HG03097 (cell line): ENCODE measurements around the gene LSM7.
"Not testable (repeated sequence)": the region's sequence is repeated elsewhere in the genome, so short reads cannot be mapped to it uniquely, and the experiment has no call there.

ENCODE experiments used
- ATAC-seq: cut with Tn5 transposase; IDR thresholded peaks from one replicate; pipeline ENCODE4 v1.9.1; 2021; ENCODE audit not compliant: unreplicated experiment, low FRiP score

Gene LSM7

DNA sequence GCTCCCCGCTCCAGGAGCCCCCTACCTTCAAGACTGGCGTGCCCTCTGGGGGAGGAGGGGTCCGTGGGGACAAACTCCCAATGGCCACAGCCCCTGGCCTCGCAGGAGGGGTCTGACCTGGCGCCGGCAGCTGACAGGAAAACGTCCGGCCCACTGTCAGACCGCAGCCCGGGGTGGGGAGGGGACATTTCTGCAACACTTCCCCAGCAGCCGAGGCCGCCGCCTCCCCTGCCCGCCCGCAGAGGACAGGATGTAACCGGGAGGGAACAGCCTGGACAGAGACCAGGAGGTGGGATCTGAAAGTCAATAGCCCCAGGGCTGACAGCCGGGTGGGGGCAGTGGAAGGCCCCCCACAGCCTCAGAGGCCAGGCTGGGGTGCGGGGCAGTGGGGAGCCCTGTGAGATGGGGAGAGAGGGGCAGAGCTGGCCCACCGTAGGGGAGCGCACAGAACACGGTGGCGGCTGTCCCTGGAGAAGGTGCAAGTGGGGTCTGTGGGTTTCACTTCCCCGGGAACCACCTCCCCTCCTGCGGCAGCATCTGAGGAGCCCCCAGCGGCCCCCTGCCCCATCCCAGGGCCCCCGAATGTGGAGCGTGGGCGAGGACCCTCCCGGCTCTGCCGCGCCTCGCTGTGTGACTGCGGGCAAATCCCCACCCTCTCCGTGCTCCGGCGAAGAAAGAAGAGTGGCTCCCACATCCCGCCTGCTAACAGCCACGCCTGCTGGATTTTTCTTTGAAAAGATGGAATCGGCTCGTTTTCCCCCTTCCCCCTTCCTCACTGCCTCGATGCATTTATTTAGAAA lies 46.1 kb downstream of the LSM7 start, which contains the start of gene PEAK3:
PEAK3 (minus strand) TSS at position 114 of the 800 bp plus-strand sequence. CDS start 1,244 bp downstream, outside the sequence.
- ATAC-seq, result no peak

DNA sequence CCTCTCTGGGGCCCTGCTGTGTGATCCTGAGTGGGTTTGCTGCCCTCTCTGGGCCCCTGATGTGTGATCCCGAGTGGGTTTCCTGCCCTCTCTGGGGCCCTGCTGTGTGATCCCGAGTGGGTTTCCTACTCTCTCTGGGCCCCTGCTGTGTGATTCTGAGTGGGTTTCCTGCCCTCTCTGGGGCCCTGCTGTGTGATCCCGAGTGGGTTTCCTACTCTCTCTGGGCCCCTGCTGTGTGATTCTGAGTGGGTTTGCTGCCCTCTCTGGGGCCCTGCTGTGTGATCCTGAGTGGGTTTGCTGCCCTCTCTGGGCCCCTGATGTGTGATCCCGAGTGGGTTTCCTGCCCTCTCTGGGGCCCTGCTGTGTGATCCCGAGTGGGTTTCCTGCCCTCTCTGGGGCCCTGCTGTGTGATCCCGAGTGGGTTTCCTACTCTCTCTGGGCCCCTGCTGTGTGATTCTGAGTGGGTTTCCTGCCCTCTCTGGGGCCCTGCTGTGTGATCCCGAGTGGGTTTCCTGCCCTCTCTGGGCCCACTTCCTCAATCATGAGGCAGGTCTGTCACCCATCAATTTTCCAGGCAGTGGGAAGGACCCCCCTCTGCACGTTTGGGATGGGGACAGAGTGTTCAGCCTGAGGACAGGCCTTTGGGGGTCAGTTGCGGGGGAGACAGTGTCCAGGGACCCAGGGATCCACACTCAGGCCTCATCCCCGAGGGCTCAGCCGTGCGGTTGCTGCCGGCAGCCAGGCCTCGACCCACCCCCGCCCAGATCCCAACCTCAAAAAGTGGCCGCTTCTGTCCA lies 46.9 kb downstream of the LSM7 start:
- not testable (repeated sequence) for ATAC-seq

DNA sequence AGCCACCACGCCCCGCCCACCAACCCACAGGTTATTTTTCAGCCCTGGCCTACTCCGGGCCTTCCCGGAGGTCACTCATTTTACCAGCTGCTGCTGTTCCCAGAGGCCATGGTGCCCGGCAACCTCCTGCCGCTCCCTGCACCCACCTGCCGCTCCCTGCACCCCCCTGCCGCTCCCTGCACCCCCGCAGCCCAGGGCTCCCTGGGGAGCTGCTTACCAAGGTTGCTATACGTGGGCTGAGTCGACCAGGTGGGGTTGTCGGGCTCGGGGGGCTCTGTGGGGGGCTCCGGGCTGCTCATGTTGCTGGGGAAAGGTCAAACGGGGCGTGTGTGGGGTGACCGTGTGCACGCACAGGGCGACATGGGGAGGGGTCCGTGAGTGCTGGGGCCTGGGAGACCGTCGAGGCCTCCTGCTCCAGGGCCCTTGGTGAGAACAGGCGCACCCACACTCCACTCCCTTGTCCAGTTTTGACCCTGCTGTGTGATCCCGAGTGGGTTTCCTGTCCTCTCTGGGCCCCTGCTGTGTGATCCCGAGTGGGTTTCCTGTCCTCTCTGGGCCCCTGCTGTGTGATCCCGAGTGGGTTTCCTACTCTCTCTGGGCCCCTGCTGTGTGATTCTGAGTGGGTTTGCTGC lies 47.6 kb downstream of the LSM7 start:
- ATAC-seq, result no peak

GRCh38 chr19:2278459-2279158 lies 49.8 kb downstream of the LSM7 start:
- ATAC-seq, result no peak

- no peak for ATAC-seq
Observed at GRCh38 chr19:2277138-2277537, 51.2 kb downstream of the LSM7 start.

DNA sequence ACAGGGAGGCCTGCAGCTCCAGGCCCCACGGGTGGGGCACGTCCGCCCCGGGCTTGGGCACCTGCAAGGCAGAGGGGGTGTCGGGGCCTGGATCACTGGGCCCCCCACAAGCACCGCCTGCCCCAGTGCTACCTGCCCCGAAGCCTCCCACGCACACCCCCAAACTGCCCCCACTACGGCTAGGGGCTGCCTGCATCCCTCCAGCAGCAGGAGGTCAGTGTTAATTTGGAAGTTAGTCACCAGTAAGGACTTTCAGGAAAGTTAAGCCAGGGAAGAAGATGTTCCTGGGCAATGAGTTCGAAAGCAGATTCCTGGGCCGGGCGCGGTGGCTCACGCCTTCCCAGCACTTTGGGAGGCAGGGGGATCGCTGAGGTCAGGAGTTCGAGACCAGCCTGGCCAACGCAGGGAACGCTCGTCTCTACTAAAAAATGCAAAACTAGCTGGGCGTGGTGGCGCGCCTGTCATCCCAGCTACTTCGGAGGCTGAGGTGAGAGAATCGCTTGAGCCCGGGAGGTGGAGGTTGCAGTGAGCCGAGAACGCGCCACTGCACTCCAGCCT lies 51.9 kb downstream of the LSM7 start:
- no peak for ATAC-seq

GRCh38 chr19:2275588-2276428 lies 52.6 kb downstream of the LSM7 start:
- ATAC-seq, result no peak

DNA sequence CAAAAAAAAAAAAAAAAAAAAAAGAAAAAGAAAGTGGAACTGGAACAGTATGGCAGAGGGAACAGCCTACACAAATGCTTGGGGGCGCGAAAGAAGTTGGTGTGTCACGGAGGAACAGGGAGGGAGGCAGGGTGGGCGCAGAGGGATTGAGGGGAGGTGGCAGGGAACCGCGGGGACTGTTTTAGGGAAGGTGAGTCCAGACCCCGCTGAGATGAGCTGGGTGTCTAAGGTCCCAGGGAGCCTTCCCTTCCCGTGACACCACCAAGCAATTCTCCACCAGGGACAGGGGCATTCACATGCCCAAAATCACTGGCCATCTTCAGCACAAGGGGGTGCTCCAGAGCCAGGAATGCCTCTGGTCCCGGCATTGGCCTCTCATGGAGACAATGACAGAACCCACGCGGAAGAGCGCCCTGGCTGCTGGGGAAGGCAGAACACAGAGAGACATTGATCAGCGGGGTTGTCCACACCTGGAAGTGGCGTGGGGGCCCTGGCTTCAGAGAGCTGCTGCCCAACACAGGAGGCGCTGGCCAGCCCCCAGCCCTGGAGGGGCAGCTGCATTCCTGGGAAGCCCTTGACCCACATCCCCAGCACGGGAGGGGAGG lies 53.4 kb downstream of the LSM7 start:
- no peak for ATAC-seq

DNA sequence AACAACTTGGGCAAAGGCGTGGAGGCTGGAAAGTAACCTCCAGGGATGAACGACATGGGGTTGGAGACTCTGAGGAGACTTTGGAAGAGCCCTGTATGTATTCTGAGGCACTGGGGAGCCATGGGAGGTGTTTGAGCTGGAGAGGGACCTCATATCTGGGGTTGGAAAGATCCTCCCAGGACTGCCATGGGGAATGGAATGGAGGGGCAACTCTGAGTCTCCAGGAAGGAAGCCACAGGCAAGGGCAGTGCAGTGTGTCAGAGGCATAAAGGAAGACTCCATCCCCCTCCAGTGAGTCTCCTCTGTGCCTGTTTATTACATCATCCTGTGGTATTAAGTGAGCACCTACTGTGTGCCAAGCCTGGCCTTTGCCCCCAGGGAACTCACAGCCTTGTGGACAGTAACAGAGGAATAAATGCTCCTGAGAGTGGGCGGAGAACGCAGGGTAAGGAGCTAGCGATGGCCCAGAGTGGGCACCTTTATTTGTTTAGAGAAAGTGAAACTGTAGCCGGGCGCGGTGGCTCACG lies 54.1 kb downstream of the LSM7 start:
- ATAC-seq, result no peak

DNA sequence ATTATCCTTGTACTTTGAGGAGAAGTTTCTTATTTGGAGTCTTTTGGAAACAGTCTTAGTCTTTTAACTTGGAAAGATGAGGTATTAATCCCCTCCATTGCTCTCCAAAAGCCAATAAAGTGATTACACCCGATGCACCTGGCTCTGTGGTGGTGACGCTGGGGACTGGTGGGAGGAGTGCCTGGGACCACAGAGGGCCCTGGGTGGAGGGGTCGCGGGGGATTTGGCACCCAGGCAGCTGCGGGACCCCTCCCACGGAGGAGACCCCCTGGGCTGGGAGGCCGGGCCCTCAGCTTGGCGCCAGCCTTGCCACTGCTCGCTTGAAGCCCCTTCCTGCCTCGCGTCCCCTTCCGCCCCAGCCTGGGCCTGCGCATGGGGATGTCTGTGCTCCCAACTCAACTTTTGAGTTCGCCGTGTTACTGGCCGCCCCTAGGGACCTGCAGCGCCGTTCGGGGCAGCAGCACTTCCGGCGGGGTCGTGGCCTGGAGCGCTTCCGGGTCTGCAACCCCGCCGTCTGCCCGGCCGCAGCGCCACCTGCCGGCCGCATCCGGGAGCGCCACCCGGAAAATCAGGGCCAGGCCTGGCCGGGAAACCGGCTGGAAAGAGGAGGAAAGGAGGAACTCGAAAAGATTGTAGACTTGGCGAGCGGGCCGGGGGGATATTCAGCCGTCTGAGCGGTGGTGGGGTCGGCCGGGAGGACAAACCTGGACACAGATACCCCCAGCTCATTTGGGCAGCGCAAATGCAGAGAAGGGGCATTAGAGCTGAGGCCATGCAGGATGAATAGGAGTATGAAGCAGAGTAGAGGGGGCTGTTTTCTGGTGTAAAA lies 54.8 kb downstream of the LSM7 start:
- ATAC-seq, result no peak
